Measurements from ENCODE around the gene TBC1D8B.
A peak's percentile ranks its signal among the peaks of the same experiment; 100 is the strongest.

TBC1D8B gene

DNA sequence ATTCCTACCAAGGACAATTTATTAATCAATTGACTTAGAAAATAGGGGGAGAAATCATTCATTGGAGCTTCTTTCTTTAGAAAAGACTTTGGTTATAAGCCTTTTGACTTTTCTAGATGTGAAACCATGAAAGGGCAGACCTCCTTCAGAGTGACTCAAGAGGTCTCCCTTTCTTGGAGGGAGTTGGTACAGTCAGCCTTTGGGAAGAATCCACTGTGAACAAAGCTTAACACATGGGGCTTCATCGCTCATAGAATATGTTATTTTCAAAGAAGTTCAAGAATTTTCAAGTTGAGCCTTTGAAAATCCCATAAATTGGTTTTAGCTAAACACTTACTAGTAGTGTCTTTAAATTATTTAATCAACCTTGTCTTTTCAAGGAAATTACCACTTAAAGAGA, 72.7 kb downstream of the TBC1D8B start:
- H3K36me3 ChIP-seq (ENCODE audit: control insufficient read depth, low read length): no peaks in the 10 kb centered on the region
- no peak overlapping the region for H3K4me3 ChIP-seq (ENCODE audit: low read length)
- H3K9me2 ChIP-seq (replicated peaks; ENCODE audit: control insufficient read depth, low read length): no peaks in the 10 kb centered on the region
- H3K4me1 ChIP-seq (ENCODE audit: control insufficient read depth, low read length): no peaks in the 10 kb centered on the region
- H4K20me1 ChIP-seq (ENCODE audit: control insufficient read depth, insufficient read depth, low read depth, low read length): no peaks in the 10 kb centered on the region
- no peaks in the 10 kb centered on the region for H3K79me2 ChIP-seq (ENCODE audit: control insufficient read depth, low read length)
- no peaks in the 10 kb centered on the region for H3K27me3 ChIP-seq (ENCODE audit: control insufficient read depth, low read length)
- no peak for TF ChIP-seq EZH2phosphoT487 (IDR thresholded peaks at IDR 0.05; ENCODE audit: borderline replicate concordance, low read length)
- TF ChIP-seq, protein P1, sequence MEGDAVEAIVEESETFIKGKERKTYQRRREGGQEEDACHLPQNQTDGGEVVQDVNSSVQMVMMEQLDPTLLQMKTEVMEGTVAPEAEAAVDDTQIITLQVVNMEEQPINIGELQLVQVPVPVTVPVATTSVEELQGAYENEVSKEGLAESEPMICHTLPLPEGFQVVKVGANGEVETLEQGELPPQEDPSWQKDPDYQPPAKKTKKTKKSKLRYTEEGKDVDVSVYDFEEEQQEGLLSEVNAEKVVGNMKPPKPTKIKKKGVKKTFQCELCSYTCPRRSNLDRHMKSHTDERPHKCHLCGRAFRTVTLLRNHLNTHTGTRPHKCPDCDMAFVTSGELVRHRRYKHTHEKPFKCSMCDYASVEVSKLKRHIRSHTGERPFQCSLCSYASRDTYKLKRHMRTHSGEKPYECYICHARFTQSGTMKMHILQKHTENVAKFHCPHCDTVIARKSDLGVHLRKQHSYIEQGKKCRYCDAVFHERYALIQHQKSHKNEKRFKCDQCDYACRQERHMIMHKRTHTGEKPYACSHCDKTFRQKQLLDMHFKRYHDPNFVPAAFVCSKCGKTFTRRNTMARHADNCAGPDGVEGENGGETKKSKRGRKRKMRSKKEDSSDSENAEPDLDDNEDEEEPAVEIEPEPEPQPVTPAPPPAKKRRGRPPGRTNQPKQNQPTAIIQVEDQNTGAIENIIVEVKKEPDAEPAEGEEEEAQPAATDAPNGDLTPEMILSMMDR (IDR thresholded peaks at IDR 0.05; ENCODE audit: low read depth, low read length, poor library complexity, severe bottlenecking): no peak
- H3F3A ChIP-seq (ENCODE audit: control insufficient read depth, insufficient read depth): no peaks in the 10 kb centered on the region
- H3K27ac ChIP-seq (ENCODE audit: low read depth, low read length): no peak overlapping the region
- H3K4me2 ChIP-seq (ENCODE audit: low read length): no peak overlapping the region
- no peaks in the 10 kb centered on the region for H3K9me3 ChIP-seq (ENCODE audit: control insufficient read depth, insufficient read depth, low read length)

DNA sequence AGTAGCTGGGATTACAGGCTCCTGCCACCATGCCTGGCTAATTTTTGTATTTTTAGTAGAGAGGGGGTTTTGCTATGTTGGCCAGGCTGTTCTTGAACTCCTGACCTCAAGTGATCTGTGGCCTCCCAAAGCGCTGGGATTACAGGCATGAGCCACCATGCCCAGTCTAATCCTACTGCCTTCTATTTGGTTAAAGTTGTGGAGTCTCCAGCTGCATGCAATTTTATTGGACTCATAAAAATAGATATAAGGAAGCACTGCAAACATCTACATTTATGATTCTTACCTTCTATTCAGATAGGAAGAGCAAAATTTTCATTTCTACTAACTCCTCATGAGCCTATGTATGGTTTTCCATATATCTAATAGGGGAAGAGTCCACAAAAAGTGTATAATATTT, 87.0 kb downstream of the TBC1D8B start:
- Histone ChIP-seq H3K4me1 (ENCODE audit: control insufficient read depth, low read length) (no peaks in the 10 kb centered on the region), H3F3A (ENCODE audit: control insufficient read depth, insufficient read depth) (no peaks in the 10 kb centered on the region), H3K79me2 (ENCODE audit: control insufficient read depth, low read length) (no peaks in the 10 kb centered on the region)

DNA sequence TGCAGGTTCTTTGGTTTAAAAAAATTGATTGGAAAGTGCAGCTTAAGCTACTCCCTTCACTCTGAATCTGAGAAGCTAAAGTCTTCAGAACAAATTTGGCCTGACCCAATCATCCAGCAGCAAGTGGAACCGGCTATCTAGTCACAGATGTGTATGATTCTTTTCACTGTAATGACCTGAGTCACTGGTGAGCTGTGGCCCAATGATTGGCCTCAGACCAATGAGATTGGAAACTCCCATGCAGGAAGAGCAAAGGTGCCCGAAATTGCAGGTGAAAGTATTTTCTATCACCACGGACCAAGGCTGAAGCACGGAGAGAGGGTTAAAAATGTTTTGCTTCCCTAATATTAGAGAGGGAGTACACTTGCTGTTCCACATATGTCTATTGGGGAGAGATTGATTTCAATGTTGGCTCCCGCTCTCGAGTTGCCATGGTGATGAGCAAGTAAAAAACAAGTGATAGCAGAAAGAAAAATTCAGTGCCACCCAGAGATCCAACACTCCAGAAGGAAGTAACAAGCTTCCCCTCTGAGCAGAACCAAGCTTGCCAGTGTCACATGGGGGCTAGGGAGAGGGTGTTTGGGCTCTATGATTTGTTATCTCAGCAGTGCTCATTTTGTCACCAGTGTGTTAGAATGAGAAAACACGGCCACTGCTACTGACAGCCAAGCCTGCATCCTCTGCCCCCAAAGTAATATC, 89.4 kb downstream of the TBC1D8B start:
- Histone ChIP-seq H3K27ac (ENCODE audit: low read depth, low read length) (no peak overlapping the region), H4K20me1 (ENCODE audit: control insufficient read depth, insufficient read depth, low read depth, low read length) (no peaks in the 10 kb centered on the region), H3K9me2 (replicated peaks; ENCODE audit: control insufficient read depth, low read length) (no peaks in the 10 kb centered on the region), H3K36me3 (ENCODE audit: control insufficient read depth, low read length) (no peaks in the 10 kb centered on the region), H3K4me3 (ENCODE audit: low read length) (no peak overlapping the region), H3K9me3 (ENCODE audit: control insufficient read depth, insufficient read depth, low read length) (no peaks in the 10 kb centered on the region), H3K4me1 (ENCODE audit: control insufficient read depth, low read length) (no peaks in the 10 kb centered on the region), H3K4me2 (ENCODE audit: low read length) (no peak overlapping the region), H3K27me3 (ENCODE audit: control insufficient read depth, low read length) (no peaks in the 10 kb centered on the region), H3F3A (ENCODE audit: control insufficient read depth, insufficient read depth) (no peaks in the 10 kb centered on the region), H3K79me2 (ENCODE audit: control insufficient read depth, low read length) (no peaks in the 10 kb centered on the region)
- TF ChIP-seq EZH2phosphoT487 (IDR thresholded peaks at IDR 0.05; ENCODE audit: borderline replicate concordance, low read length): no peak

More for the DNA sequence above, 87.0 kb downstream of the TBC1D8B start:
- Histone ChIP-seq H3K27me3 (ENCODE audit: control insufficient read depth, low read length) (no peaks in the 10 kb centered on the region), H3K4me2 (ENCODE audit: low read length) (no peak overlapping the region), H3K36me3 (ENCODE audit: control insufficient read depth, low read length) (no peaks in the 10 kb centered on the region), H3K27ac (ENCODE audit: low read depth, low read length) (no peak overlapping the region), H3K9me3 (ENCODE audit: control insufficient read depth, insufficient read depth, low read length) (no peaks in the 10 kb centered on the region), H3K4me3 (ENCODE audit: low read length) (no peak overlapping the region), H4K20me1 (ENCODE audit: control insufficient read depth, insufficient read depth, low read depth, low read length) (no peaks in the 10 kb centered on the region), H3K9me2 (replicated peaks; ENCODE audit: control insufficient read depth, low read length) (no peaks in the 10 kb centered on the region)
- no peak for TF ChIP-seq EZH2phosphoT487 (IDR thresholded peaks at IDR 0.05; ENCODE audit: borderline replicate concordance, low read length)
- TF ChIP-seq, protein P1 (IDR thresholded peaks at IDR 0.05; ENCODE audit: low read depth, low read length, poor library complexity, severe bottlenecking): no peak

DNA sequence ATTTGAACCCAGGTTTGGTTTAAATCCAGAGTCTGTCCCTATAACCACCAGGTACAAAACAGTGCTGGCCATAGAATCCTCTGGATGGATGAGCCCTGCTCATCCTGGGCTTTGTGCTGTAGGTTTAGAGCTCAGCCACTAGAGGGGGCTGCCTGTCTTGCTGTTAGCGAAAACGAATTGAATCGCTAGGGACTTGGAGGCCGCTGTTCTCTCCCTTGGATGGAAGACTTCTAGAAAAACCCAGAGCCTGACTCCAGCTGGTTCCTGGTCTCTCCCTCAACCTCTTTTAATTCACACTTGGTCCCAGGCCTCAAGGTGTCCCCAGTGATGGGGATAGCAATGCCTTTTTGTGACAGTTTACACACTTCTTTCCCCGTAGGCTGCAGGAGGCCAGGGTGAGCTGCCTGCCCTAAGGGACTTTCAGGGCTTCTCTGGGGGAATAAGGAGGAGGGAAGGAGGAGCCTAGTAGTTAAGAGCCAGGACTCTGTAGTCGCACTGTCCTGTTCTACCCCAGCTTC, 92.0 kb downstream of the TBC1D8B start:
- Histone ChIP-seq H3K4me2 (ENCODE audit: low read length) (no peak overlapping the region), H3K27me3 (ENCODE audit: control insufficient read depth, low read length) (no peaks in the 10 kb centered on the region), H3K4me3 (ENCODE audit: low read length) (no peak overlapping the region), H3K4me1 (ENCODE audit: control insufficient read depth, low read length) (no peaks in the 10 kb centered on the region), H3K9me2 (replicated peaks; ENCODE audit: control insufficient read depth, low read length) (no peaks in the 10 kb centered on the region), H3K79me2 (ENCODE audit: control insufficient read depth, low read length) (no peaks in the 10 kb centered on the region), H3K27ac (ENCODE audit: low read depth, low read length) (no peak overlapping the region), H3K36me3 (ENCODE audit: control insufficient read depth, low read length) (no peaks in the 10 kb centered on the region), H3F3A (ENCODE audit: control insufficient read depth, insufficient read depth) (no peaks in the 10 kb centered on the region), H3K9me3 (ENCODE audit: control insufficient read depth, insufficient read depth, low read length) (no peaks in the 10 kb centered on the region), H4K20me1 (ENCODE audit: control insufficient read depth, insufficient read depth, low read depth, low read length) (no peaks in the 10 kb centered on the region)
- TF ChIP-seq, protein P1 (IDR thresholded peaks at IDR 0.05; ENCODE audit: low read depth, low read length, poor library complexity, severe bottlenecking): peak; percentile 58
- TF ChIP-seq EZH2phosphoT487 (IDR thresholded peaks at IDR 0.05; ENCODE audit: borderline replicate concordance, low read length): no peak
